Glomerular visceral epithelial cell (primary cell): ENCODE data around the gene C4A.
"Not testable (repeated sequence)": the region's sequence is repeated elsewhere in the genome, so short reads cannot be mapped to it uniquely, and the experiment has no call there.

Experiments used
- DNase-seq: peaks from one replicate; pipeline ENCODE4 v3.0.0-alpha.2; 2016; ENCODE audit errors: extremely low spot score

Gene C4A

GRCh38 chr6:31958741-31959739 is 22.8 kb upstream of the C4A start, which contains the start of the genes NELFE and SKIC2:
Gene NELFE, minus strand, starts transcription at chr6:31958971. Its CDS starts 525 bp downstream, at chr6:31958446.
Gene SKIC2, plus strand, starts transcription at chr6:31959175. Its CDS starts 18 bp downstream, at chr6:31959193.
- peak; percentile 98 for DNase-seq

DNA sequence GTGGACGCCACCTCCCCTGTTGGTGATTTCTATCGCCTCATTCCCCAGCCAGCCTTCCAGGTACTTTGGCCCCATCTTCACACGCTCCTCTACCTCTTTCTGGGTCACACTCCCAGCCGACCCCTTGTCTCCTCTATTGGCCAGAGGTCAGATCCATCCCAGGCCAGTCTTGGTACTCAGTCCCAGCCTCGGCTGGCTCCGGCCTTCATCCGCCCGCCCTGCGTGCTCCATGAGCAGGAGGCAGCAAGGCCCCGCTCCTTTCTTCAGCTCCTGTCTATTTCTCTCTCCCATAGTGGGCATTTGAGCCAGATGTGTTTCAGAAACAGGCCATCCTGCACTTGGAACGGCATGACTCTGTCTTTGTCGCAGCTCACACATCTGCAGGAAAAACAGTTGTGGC is 20.2 kb upstream of the C4A start:
- DNase-seq, result no peak

DNA sequence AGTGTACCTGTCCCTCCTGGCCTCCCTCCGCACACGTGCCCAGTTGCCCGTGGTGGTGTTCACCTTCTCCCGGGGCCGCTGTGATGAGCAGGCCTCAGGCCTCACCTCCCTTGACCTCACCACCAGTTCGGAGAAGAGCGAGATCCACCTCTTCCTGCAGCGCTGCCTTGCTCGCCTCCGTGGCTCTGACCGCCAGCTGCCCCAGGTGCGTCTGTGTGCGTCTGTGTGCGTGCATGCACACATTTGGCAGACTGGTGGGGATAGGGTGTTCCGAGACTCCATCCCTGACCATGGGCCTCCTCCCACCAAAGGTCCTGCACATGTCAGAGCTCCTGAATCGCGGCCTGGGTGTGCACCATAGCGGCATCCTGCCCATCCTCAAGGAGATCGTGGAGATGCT is 17.9 kb upstream of the C4A start:
- no peak for DNase-seq

- no peak for DNase-seq
Observed at GRCh38 chr6:31965700-31966099, 16.2 kb upstream of the C4A start.

DNA sequence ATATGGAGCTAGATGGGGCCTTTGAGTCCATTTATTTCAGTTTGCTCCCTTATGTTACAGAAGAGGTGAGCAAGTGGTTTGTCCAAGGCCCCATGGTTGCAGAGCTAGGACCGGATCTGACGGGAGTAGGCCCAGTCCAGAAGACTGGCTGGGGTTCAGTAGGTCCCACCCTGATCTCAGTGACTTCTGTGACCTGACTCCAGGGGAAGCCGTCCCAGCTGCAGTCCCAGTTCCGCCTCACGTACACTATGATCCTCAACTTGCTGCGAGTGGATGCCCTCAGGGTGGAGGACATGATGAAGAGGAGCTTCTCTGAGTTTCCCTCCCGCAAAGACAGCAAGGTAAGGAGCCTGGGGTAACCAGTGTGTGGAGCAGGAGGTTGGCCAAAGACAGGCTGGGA is 15.4 kb upstream of the C4A start:
- DNase-seq, result no peak

DNA sequence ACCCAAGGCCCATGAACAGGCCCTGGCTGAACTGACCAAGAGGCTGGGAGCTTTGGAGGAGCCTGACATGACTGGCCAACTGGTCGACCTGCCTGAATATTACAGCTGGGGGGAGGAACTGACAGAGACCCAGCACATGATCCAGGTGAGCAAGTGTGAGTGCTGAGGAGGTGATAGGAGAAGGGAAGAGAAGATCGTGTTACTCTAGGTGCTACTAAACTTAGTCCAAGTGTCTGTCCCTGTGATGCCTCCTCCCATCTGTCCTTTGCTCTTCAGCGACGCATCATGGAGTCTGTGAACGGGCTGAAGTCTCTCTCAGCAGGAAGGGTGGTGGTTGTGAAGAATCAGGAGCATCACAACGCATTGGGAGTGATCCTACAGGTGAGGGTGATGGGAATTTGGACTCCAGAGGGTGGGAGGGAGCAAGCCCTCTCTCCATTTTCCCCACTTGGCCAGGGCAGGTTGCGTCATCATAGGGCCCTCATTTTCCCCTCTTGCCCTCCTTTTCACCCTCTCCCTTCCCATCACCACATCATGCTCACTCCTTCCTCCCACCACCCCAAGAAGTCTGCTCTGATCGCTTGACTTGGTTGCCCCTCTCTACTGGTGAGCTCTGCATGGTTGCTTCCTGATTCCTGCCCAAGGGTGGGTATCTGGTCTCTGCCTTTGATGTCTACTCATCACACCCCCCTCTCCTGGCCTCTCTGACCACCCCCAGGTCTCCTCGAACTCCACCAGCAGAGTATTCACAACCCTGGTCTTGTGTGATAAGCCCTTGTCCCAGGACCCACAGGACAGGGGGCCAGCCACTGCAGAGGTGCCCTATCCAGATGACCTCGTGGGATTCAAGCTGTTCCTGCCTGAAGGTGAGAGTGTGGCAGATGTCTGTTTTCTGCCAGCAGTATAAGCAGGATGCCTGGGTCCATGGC is 14.6 kb upstream of the C4A start:
- no peak for DNase-seq

DNA sequence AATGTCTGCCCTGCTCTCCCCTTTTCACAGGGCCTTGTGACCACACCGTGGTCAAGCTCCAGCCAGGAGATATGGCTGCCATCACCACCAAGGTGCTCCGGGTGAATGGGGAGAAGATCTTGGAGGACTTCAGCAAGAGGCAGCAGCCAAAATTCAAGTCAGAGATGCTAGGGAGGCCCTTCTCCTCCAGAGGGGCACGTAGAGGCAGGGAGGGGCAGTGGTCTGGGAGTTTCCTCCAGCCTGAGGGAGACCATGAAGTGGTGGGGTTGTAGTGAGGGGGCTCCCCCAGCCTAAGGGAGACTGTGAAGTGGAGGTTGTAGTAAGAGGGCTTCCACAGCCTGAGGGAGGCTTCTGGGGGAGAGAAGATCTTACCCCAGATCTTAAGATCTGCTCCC is 13.9 kb upstream of the C4A start:
- no peak for DNase-seq

DNA sequence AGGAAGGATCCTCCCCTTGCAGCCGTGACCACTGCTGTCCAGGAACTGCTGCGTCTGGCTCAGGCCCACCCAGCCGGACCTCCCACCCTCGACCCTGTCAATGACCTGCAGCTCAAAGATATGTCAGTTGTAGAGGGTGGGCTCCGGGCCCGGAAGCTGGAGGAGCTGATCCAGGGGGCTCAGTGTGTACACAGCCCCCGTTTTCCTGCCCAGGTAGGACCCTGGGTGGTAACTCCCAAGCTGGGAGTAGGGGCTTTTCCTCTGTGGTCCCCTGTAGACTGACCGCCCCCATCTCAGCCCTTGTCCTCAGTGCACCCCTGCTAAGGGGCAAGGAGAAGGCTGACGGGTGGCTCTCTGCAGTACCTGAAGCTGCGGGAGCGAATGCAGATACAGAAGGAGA is 13.5 kb upstream of the C4A start:
- DNase-seq, result no peak

GRCh38 chr6:31968791-31969711 is 12.8 kb upstream of the C4A start:
- DNase-seq, result no peak

- peak; percentile 64 for DNase-seq
Observed at GRCh38 chr6:31969712-31970603, 11.9 kb upstream of the C4A start.

- no peak for DNase-seq
Observed at GRCh38 chr6:31970604-31971271, 11.1 kb upstream of the C4A start.

- DNase-seq, result no peak
Observed at GRCh38 chr6:31971279-31971992, 10.4 kb upstream of the C4A start.

GRCh38 chr6:31971993-31972708 is 9.7 kb upstream of the C4A start, which contains the start of gene DXO:
Gene DXO, minus strand, starts transcription at chr6:31972138. Its CDS starts 463 bp downstream, at chr6:31971675.
- DNase-seq, result peak; percentile 97

- DNase-seq, result peak; percentile 20
Observed at GRCh38 chr6:31972709-31973350, 9.0 kb upstream of the C4A start.

- DNase-seq, result not testable (repeated sequence)
Observed at GRCh38 chr6:31976065-31976464, 5.8 kb upstream of the C4A start.

GRCh38 chr6:31977816-31978431 is 3.9 kb upstream of the C4A start:
- DNase-seq, result no peak

DNA sequence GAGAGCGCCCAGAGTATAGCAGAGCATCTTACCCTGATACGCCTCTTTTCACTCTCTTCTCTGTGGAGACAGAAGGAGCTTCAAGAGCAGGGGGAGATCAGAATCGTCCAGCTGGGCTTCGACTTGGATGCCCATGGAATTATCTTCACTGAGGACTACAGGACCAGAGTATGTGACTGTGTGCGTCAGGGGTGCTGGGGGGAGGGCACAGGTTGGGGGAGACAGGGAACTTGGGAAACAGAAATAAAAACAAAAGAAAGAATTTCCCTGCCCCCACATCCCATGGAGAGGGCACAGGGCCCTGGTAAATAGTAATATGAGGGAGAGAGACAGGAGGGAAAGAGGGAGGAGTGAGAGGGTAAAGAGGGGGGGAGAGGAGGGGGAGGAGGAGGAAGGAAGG is 3.0 kb upstream of the C4A start:
- DNase-seq, result no peak
